MM.1S (cell line): ENCODE data around the gene ANAPC16.

Source experiments
- DNase-seq: peaks from one replicate; pipeline ENCODE4 v3.0.0-alpha.2; 2015
- H2AFZ ChIP-seq: fragments of 300-600 bp; sonication (generic); 2 replicates; pipeline ENCODE4 v1.6.0; 2016; ENCODE audit warnings: antibody characterized with exemption, low read length
- H3F3A ChIP-seq: fragments of 300-600 bp; sonication (generic); 2 replicates; pipeline ENCODE4 v1.6.1; 2016; ENCODE audit warnings: mild to moderate bottlenecking, antibody characterized with exemption, low read length, moderate library complexity, mixed read lengths; ENCODE audit not compliant: insufficient read depth
- H3K27ac ChIP-seq: fragments of 300-600 bp; sonication (generic); 2 replicates; pipeline ENCODE4 v1.5.1; 2016; ENCODE audit warnings: mild to moderate bottlenecking, low read length
- H3K27me3 ChIP-seq: fragments of 300-600 bp; sonication (generic); replicated peaks from 2 replicates; pipeline ENCODE4 v1.6.0; 2016; ENCODE audit warnings: low read length; ENCODE audit not compliant: insufficient read depth
- H3K36me3 ChIP-seq: fragments of 300-600 bp; sonication (generic); replicated peaks from 2 replicates; pipeline ENCODE4 v1.6.1; 2016; ENCODE audit warnings: mild to moderate bottlenecking, low read length, mixed read lengths; ENCODE audit not compliant: insufficient read depth
- H3K4me1 ChIP-seq: fragments of 300-600 bp; sonication (generic); 2 replicates; pipeline ENCODE4 v1.6.1; 2016; ENCODE audit warnings: low read length, mixed read lengths
- H3K4me2 ChIP-seq: fragments of 300-600 bp; sonication (generic); 2 replicates; pipeline ENCODE4 v1.6.0; 2016; ENCODE audit warnings: low read depth, low read length
- H3K4me3 ChIP-seq: fragments of 300-600 bp; sonication (generic); 2 replicates; pipeline ENCODE4 v1.5.1; 2016; ENCODE audit warnings: low read length, mixed read lengths
- H3K79me2 ChIP-seq: fragments of 300-600 bp; sonication (generic); 2 replicates; pipeline ENCODE4 v1.6.1; 2016; ENCODE audit warnings: mixed run types, low read length, mixed read lengths
- H3K9ac ChIP-seq: fragments of 300-600 bp; sonication (generic); 2 replicates; pipeline ENCODE4 v1.6.1; 2016; ENCODE audit warnings: low read length, mixed read lengths
- H3K9me2 ChIP-seq: fragments of 300-600 bp; sonication (generic); replicated peaks from 2 replicates; pipeline ENCODE4 v1.6.1; 2016; ENCODE audit warnings: mild to moderate bottlenecking, low read length, mixed read lengths; ENCODE audit not compliant: insufficient read depth
- H3K9me3 ChIP-seq: fragments of 300-600 bp; sonication (generic); replicated peaks from 2 replicates; pipeline ENCODE4 v1.6.1; 2016; ENCODE audit warnings: mild to moderate bottlenecking, low read length, mixed read lengths; ENCODE audit not compliant: insufficient read depth
- H4K20me1 ChIP-seq: fragments of 300-600 bp; sonication (generic); 2 replicates; pipeline ENCODE4 v1.6.1; 2016; ENCODE audit warnings: mild to moderate bottlenecking, low read length, moderate library complexity, mixed read lengths; ENCODE audit not compliant: insufficient read depth
- CTCF ChIP-seq: fragments of 300-600 bp; sonication (generic); IDR thresholded peaks from 2 replicates; pipeline ENCODE4 v1.5.1; 2016; ENCODE audit warnings: antibody characterized with exemption, low read length, mixed read lengths
- EZH2 ChIP-seq: fragments of 300-600 bp; sonication (generic); optimal IDR thresholded peaks from 2 replicates; pipeline ENCODE3; 2017; ENCODE audit warnings: low read depth, mild to moderate bottlenecking, antibody characterized with exemption, low read length, mixed read lengths
- EZH2phosphoT487 ChIP-seq: fragments of 300-600 bp; sonication (generic); IDR thresholded peaks from 2 replicates; pipeline ENCODE4 v1.6.1; 2018; ENCODE audit warnings: antibody characterized with exemption, low read length

ANAPC16 gene

GRCh38 chr10:72261784-72262404 lies 46.1 kb downstream of the ANAPC16 start:
- peaks cover 63% of the 10 kb centered on the region for H3K4me1 ChIP-seq
- peak overlapping the region; percentile 83 for H3K9ac ChIP-seq
- H3K4me3 ChIP-seq: peak overlapping the region; percentile 70; the same call in 1 of the 2 replicates
- peak; percentile 36 for DNase-seq
- H3K27ac ChIP-seq: peak overlapping the region; percentile 99
- no peaks in the 10 kb centered on the region for H3K9me3 ChIP-seq
- no peaks in the 10 kb centered on the region for H3K27me3 ChIP-seq
- H4K20me1 ChIP-seq: no peaks in the 10 kb centered on the region
- H3K36me3 ChIP-seq: no peaks in the 10 kb centered on the region
- no peaks in the 10 kb centered on the region for H3K9me2 ChIP-seq
- no peaks in the 10 kb centered on the region for H3K79me2 ChIP-seq
- no peak for TF ChIP-seq CTCF
- no peak for TF ChIP-seq EZH2
- TF ChIP-seq EZH2phosphoT487: no peak
- peak overlapping the region; percentile 97 for H3K4me2 ChIP-seq
- peaks cover 46% of the 10 kb centered on the region for H3F3A ChIP-seq
- H2AFZ ChIP-seq: peak overlapping the region; percentile 35; the same call in 1 of the 2 replicates

- H3K9me3 ChIP-seq: no peaks in the 10 kb centered on the region
- no peak overlapping the region for H3K4me3 ChIP-seq
- H3K27me3 ChIP-seq: no peaks in the 10 kb centered on the region
- H3K4me2 ChIP-seq: peak overlapping the region; percentile 19
- peak overlapping the region; percentile 99 for H3K27ac ChIP-seq
- no peaks in the 10 kb centered on the region for H3K79me2 ChIP-seq
- no peaks in the 10 kb centered on the region for H3K36me3 ChIP-seq
- peaks cover 46% of the 10 kb centered on the region for H3F3A ChIP-seq
- H3K4me1 ChIP-seq: peaks cover 53% of the 10 kb centered on the region
- peak; percentile 92 for DNase-seq
- no peaks in the 10 kb centered on the region for H3K9me2 ChIP-seq
- H3K9ac ChIP-seq: peak overlapping the region; percentile 51
- H4K20me1 ChIP-seq: no peaks in the 10 kb centered on the region
- peak overlapping the region; percentile 42; the same call in 1 of the 2 replicates for H2AFZ ChIP-seq
- TF ChIP-seq CTCF: no peak
- TF ChIP-seq EZH2: no peak
- TF ChIP-seq EZH2phosphoT487: no peak
Observed at GRCh38 chr10:72263613-72264241, 47.9 kb downstream of the ANAPC16 start.

GRCh38 chr10:72264536-72264935 lies 48.7 kb downstream of the ANAPC16 start:
- H3K9ac ChIP-seq: no peak overlapping the region
- H4K20me1 ChIP-seq: no peaks in the 10 kb centered on the region
- TF ChIP-seq EZH2 (no peak), EZH2phosphoT487 (no peak), CTCF (no peak)
- H3F3A ChIP-seq: peaks cover 42% of the 10 kb centered on the region
- no peaks in the 10 kb centered on the region for H3K9me2 ChIP-seq
- no peaks in the 10 kb centered on the region for H3K79me2 ChIP-seq
- H3K27me3 ChIP-seq: no peaks in the 10 kb centered on the region
- H3K27ac ChIP-seq: peak overlapping the region; percentile 99; the same call in 1 of the 2 replicates
- no peaks in the 10 kb centered on the region for H3K9me3 ChIP-seq
- no peak overlapping the region for H2AFZ ChIP-seq
- no peak for DNase-seq
- no peak overlapping the region for H3K4me2 ChIP-seq
- H3K4me3 ChIP-seq: no peak overlapping the region
- H3K4me1 ChIP-seq: peaks cover 45% of the 10 kb centered on the region
- no peaks in the 10 kb centered on the region for H3K36me3 ChIP-seq
